IMR-90 (cell line): Measurements from ENCODE around the gene PRKN. TPM values are rescaled to one million over a fixed set of nuclear protein-coding genes. Genes with fewer than 3 reads are reported as not detected.

Experiments
- ATAC-seq: fragments of 200-7000 bp; cut with Tn5 transposase; 2 replicates; pipeline ENCODE4 v1.9.1; 2020; ENCODE audit warnings: low read depth, mild to moderate bottlenecking, moderate library complexity
- BruUV-seq: library from RNA; stranded (reverse); fragments of 400-500 nt; replicated peaks from 2 replicates; lab custom pipeline; 2021; lab: Mats Ljungman, UMichigan
- CTCF ChIA-PET: fragments of 300-600 bp; formaldehyde crosslinking; extraction: SDS; loops from one replicate; lab custom pipeline; 2021; ENCODE audit warnings: antibody characterized with exemption; lab: Yijun Ruan, JAX
- POLR2A ChIA-PET: fragments of 300-600 bp; sonication (Branson Sonifier 250); formaldehyde crosslinking; loops from one replicate; lab custom pipeline; 2022; ENCODE audit warnings: antibody characterized with exemption; ENCODE audit not compliant: unreplicated experiment; lab: Charles Lee
- DNase-seq: peaks from one replicate; pipeline ENCODE4 v3.0.0; 2013
- H2AFZ ChIP-seq: replicated peaks from 2 replicates; pipeline ENCODE3; 2013; ENCODE audit warnings: low read length, mild to moderate bottlenecking; ENCODE audit not compliant: poor library complexity
- H2AK5ac ChIP-seq: 2 replicates; pipeline ENCODE4 v1.6.1; 2013; ENCODE audit warnings: low read depth, low read length, inconsistent platforms
- H2AK9ac ChIP-seq: replicated peaks from 2 replicates; pipeline ENCODE3; 2013; ENCODE audit warnings: mild to moderate bottlenecking, low read depth, low read length, moderate library complexity; ENCODE audit not compliant: poor library complexity
- H2BK120ac ChIP-seq: 2 replicates; pipeline ENCODE4 v1.6.1; 2013; ENCODE audit warnings: low read depth, low read length, inconsistent platforms
- H2BK15ac ChIP-seq: 3 replicates; pipeline ENCODE4 v1.6.1; 2013; ENCODE audit warnings: low read depth, low read length, inconsistent platforms
- H2BK20ac ChIP-seq: 2 replicates; pipeline ENCODE4 v1.6.1; 2013; ENCODE audit warnings: low read depth, mild to moderate bottlenecking, inconsistent platforms, low read length, moderate library complexity
- H2BK5ac ChIP-seq: 2 replicates; pipeline ENCODE4 v1.6.1; 2013; ENCODE audit warnings: mild to moderate bottlenecking, low read depth, low read length, inconsistent platforms; ENCODE audit not compliant: poor library complexity, severe bottlenecking
- H3K14ac ChIP-seq: replicated peaks from 2 replicates; pipeline ENCODE4 v1.6.1; 2013; ENCODE audit warnings: low read depth, low read length, inconsistent platforms
- H3K18ac ChIP-seq: 2 replicates; pipeline ENCODE4 v1.6.1; 2013; ENCODE audit warnings: low read depth, low read length, control low read depth
- H3K23ac ChIP-seq: 2 replicates; pipeline ENCODE4 v1.6.1; 2013; ENCODE audit warnings: low read depth, low read length, inconsistent platforms
- H3K27ac ChIP-seq: 2 replicates; pipeline ENCODE4 v1.5.1; 2013; ENCODE audit warnings: mild to moderate bottlenecking, control low read depth, low read length; ENCODE audit not compliant: insufficient read depth
- H3K27me3 ChIP-seq: 2 replicates; pipeline ENCODE4 v1.6.1; 2013; ENCODE audit warnings: low read length; ENCODE audit not compliant: control insufficient read depth, insufficient read depth
- H3K36me3 ChIP-seq: 2 replicates; pipeline ENCODE4 v1.6.1; 2013; ENCODE audit warnings: low read length, mixed read lengths; ENCODE audit not compliant: control insufficient read depth, insufficient read depth
- H3K4ac ChIP-seq: 2 replicates; pipeline ENCODE4 v1.6.1; 2013; ENCODE audit warnings: low read depth, low read length, inconsistent platforms
- H3K4me1 ChIP-seq: 2 replicates; pipeline ENCODE4 v1.6.1; 2013; ENCODE audit warnings: low read length, mixed read lengths; ENCODE audit not compliant: control insufficient read depth, insufficient read depth
- H3K4me2 ChIP-seq: 2 replicates; pipeline ENCODE4 v1.6.1; 2013; ENCODE audit warnings: low read depth, mild to moderate bottlenecking, control low read depth, low read length, moderate library complexity
- H3K4me3 ChIP-seq: 2 replicates; pipeline ENCODE4 v1.5.1; 2013; ENCODE audit warnings: low read depth, mild to moderate bottlenecking, control low read depth, low read length, moderate library complexity; ENCODE audit not compliant: insufficient read depth
- H3K56ac ChIP-seq: 2 replicates; pipeline ENCODE4 v1.6.1; 2013; ENCODE audit warnings: low read length, inconsistent platforms; ENCODE audit not compliant: insufficient read depth; ENCODE audit errors: extremely low read depth
- H3K79me1 ChIP-seq, 2 experiments: 2 replicates each; pipeline ENCODE4 v1.6.1; 2013; ENCODE audit warnings: low read length in 2 of 2, inconsistent platforms in 1 of 2, low read depth in 1 of 2
- H3K9ac ChIP-seq: 2 replicates; pipeline ENCODE4 v1.6.1; 2013; ENCODE audit warnings: low read depth, low read length, control low read depth
- H3K9me1 ChIP-seq: 2 replicates; pipeline ENCODE4 v1.6.1; 2013; ENCODE audit warnings: low read length, inconsistent platforms; ENCODE audit not compliant: insufficient read depth
- H3K9me3 ChIP-seq: 2 replicates; pipeline ENCODE4 v1.6.1; 2013; ENCODE audit warnings: low read length; ENCODE audit not compliant: control insufficient read depth, insufficient read depth
- H4K20me1 ChIP-seq: 2 replicates; pipeline ENCODE4 v1.6.1; 2013; ENCODE audit warnings: low read length, inconsistent platforms; ENCODE audit not compliant: insufficient read depth
- H4K5ac ChIP-seq: 2 replicates; pipeline ENCODE4 v1.6.1; 2013; ENCODE audit warnings: mild to moderate bottlenecking, low read depth, low read length, control low read depth
- H4K8ac ChIP-seq, 2 experiments: 2 replicates each; pipeline ENCODE4 v1.6.1; 2013; ENCODE audit warnings: low read depth in 2 of 2, low read length in 2 of 2, control low read depth in 1 of 2, inconsistent platforms in 1 of 2
- H4K91ac ChIP-seq: 2 replicates; pipeline ENCODE4 v1.6.1; 2013; ENCODE audit warnings: low read depth, low read length, inconsistent platforms; ENCODE audit not compliant: insufficient read depth
- BHLHE40 ChIP-seq: fragments of 150-350 bp; IDR thresholded peaks from 2 replicates; pipeline ENCODE4 v1.6.1; 2016; ENCODE audit warnings: mild to moderate bottlenecking, low read depth, low read length
- CHD1 ChIP-seq: IDR thresholded peaks from 2 replicates; pipeline ENCODE4 v1.6.1; 2012; ENCODE audit warnings: low read depth, low read length, improper control_type of control experiment
- FOS ChIP-seq: fragments of 150-350 bp; IDR thresholded peaks from 2 replicates; pipeline ENCODE4 v1.6.1; 2016; ENCODE audit warnings: low read depth, low read length
- MXI1 ChIP-seq: IDR thresholded peaks from 2 replicates; pipeline ENCODE4 v1.6.1; 2012; ENCODE audit warnings: low read depth, mild to moderate bottlenecking, low read length, moderate library complexity, borderline replicate concordance
- NFE2L2 ChIP-seq: fragments of 150-350 bp; IDR thresholded peaks from 2 replicates; pipeline ENCODE4 v1.6.1; 2016; ENCODE audit warnings: low read depth, mild to moderate bottlenecking, low read length
- RFX5 ChIP-seq: IDR thresholded peaks from 2 replicates; pipeline ENCODE4 v1.8.0; 2012; ENCODE audit warnings: low read depth, mild to moderate bottlenecking, low read length, moderate library complexity
- WGBS, 2 experiments: methylation state at CpG; one replicate each; pipeline versions ENCODE4 v1.1.5 to v1.1.7; 2013; ENCODE audit warnings: missing lambda C conversion rate in 2 of 2; ENCODE audit not compliant: insufficient read length in 1 of 2; ENCODE audit errors: extremely low coverage in 2 of 2; 5-methylcytosine and 5-hydroxymethylcytosine counted together
- dilution Hi-C: fragments of 300-500 bp; cut with HindIII; formaldehyde crosslinking; loops from one replicate; pipeline ENCODE4 v1.14.3; 2018; ENCODE audit warnings: low sequenced_read_pairs; ENCODE audit not compliant: unreplicated experiment
- in situ Hi-C: fragments of 300-500 bp; cut with MboI; formaldehyde crosslinking; loops from 3 replicates; pipeline ENCODE4 v1.14.3; 2019; ENCODE audit warnings: low sequenced_read_pairs, inconsistent platforms, mixed read lengths
- intact Hi-C: fragments of 100-400 bp; cut with micrococcal nuclease; formaldehyde crosslinking; loops from 2 replicates; pipeline ENCODE4 v1.10.0; 2022
- polyA plus RNA-seq, 3 experiments: library from polyadenylated mRNA; depleted of rRNA; stranded (reverse); fragments of >200 nt; gene quantifications; 2 replicates each; pipeline ENCODE4 v1.2.3, GENCODE V29; 2012; ENCODE audit warnings: low replicate concordance in 1 of 3
- total RNA-seq: library from RNA; depleted of rRNA; stranded (reverse); fragments of >200 nt; gene quantifications from 2 replicates; pipeline ENCODE4 v1.2.3, GENCODE V29; 2012

Gene PRKN
- total and polyA plus RNA-seq, 2 of the 4 experiments (the other 2 are of a cell fraction), result 0.15 to 0.18 TPM

- no peak overlapping the region for H2BK20ac ChIP-seq
- TF ChIP-seq RFX5 (no peak), FOS (no peak), CHD1 (no peak), MXI1 (no peak), BHLHE40 (no peak), NFE2L2 (no peak)
- H2BK5ac ChIP-seq, result no peak overlapping the region
- in situ Hi-C loops, result no loop called here
- H3K4me2 ChIP-seq, result no peak overlapping the region
- H3K79me1 ChIP-seq, result no peaks in the 10 kb centered on the region
- H4K91ac ChIP-seq, result no peak overlapping the region
- no peaks in the 10 kb centered on the region for H4K20me1 ChIP-seq
- ATAC-seq, result no peak
- no peak overlapping the region for H4K5ac ChIP-seq
- no peak overlapping the region for H2BK15ac ChIP-seq
- peaks cover 9% of the 10 kb centered on the region; the same call in 1 of the 2 replicates for H3K9me3 ChIP-seq
- H3K18ac ChIP-seq, result no peak overlapping the region
- intact Hi-C loops, result no loop called here
- H4K8ac ChIP-seq, result no peak overlapping the region
- BruUV-seq, result no TSS peak
- no peak overlapping the region for H2AK9ac ChIP-seq
- H3K4me3 ChIP-seq, result no peak overlapping the region
- H3K14ac ChIP-seq, result no peak overlapping the region
- no peak overlapping the region for H3K27ac ChIP-seq
- H2AFZ ChIP-seq, result no peak overlapping the region
- no peaks in the 10 kb centered on the region for H3K9me1 ChIP-seq
- dilution Hi-C loops, result no loop called here
- H3K9ac ChIP-seq, result no peak overlapping the region
- POLR2A ChIA-PET, result no interaction called here
- no peaks in the 10 kb centered on the region for H3K36me3 ChIP-seq
- H3K23ac ChIP-seq, result no peak overlapping the region
- CTCF ChIA-PET, result no interaction called here
- no CpG with 5 or more reads among the region's 4 CpGs for WGBS, 2 experiments
- no peaks in the 10 kb centered on the region for H3K4me1 ChIP-seq
- no peak overlapping the region for H3K4ac ChIP-seq
- no peaks in the 10 kb centered on the region for H3K27me3 ChIP-seq
- H3K56ac ChIP-seq, result no peak overlapping the region
- H2AK5ac ChIP-seq, result no peak overlapping the region
- DNase-seq, result no peak
- no peak overlapping the region for H2BK120ac ChIP-seq
These were observed 100.2 kb downstream of the PRKN start for GRCh38 chr6:162627362-162627761.
